H1 (cell line): ENCODE results near the gene EPN3.

ENCODE experiments used
- CBX5 ChIP-seq: fragments of 300-800, 300-1000 bp; sonication (generic); IDR thresholded peaks from 2 replicates; pipeline ENCODE4 v1.7.1; 2016; ENCODE audit warnings: antibody characterized with exemption, low read length, low read depth
- EZH2 ChIP-seq: fragments of 200-600 bp; sonication (generic); IDR thresholded peaks from 2 replicates; pipeline ENCODE4 v1.7.1; 2012; ENCODE audit warnings: low read depth, mild to moderate bottlenecking, moderate library complexity, low read length, inconsistent platforms; ENCODE audit not compliant: severe bottlenecking
- HDAC2 ChIP-seq, 2 experiments: fragments of 300-600 bp in 1 of 2; sonication (generic) in 1 of 2; IDR thresholded peaks; 2 replicates each; pipeline ENCODE4 v1.6.1; 2011 to 2012; ENCODE audit warnings: low read depth in 2 of 2, low read length in 2 of 2, mild to moderate bottlenecking in 2 of 2, moderate library complexity in 2 of 2, borderline replicate concordance in 1 of 2, inconsistent platforms in 1 of 2
- JUN ChIP-seq: IDR thresholded peaks from 2 replicates; pipeline ENCODE4 v1.6.1; 2011; ENCODE audit warnings: low read depth, mild to moderate bottlenecking, improper control_type of control experiment, low read length
- KDM5A ChIP-seq: fragments of 200-600 bp; IDR thresholded peaks from 2 replicates; pipeline ENCODE4 v1.7.1; 2012; ENCODE audit warnings: mild to moderate bottlenecking, low read length, inconsistent platforms, mixed read lengths
- POLR2A ChIP-seq, 2 experiments: IDR thresholded peaks; 1 replicate in 1 of 2; 2 replicates in 1 of 2; pipeline ENCODE4 v1.6.1; 2011; ENCODE audit warnings: low read depth in 2 of 2, low read length in 2 of 2, mild to moderate bottlenecking in 2 of 2; ENCODE audit errors: control extremely low read depth in 1 of 2
- POLR2AphosphoS5 ChIP-seq: IDR thresholded peaks from 2 replicates; pipeline ENCODE4 v1.6.1; 2011; ENCODE audit warnings: low read depth, low read length
- SIN3A ChIP-seq, 2 experiments: IDR thresholded peaks in 1 of 2; conservative IDR thresholded peaks in 1 of 2; 2 replicates each; pipeline ENCODE4 v1.6.1; 2011 to 2012; ENCODE audit warnings: low read length in 2 of 2, improper control_type of control experiment in 1 of 2, low read depth in 1 of 2, mild to moderate bottlenecking in 1 of 2
- SUZ12 ChIP-seq: fragments of 200-600 bp; sonication (generic); IDR thresholded peaks from 2 replicates; pipeline ENCODE4 v1.6.1; 2012; ENCODE audit warnings: mild to moderate bottlenecking, inconsistent platforms, low read length, moderate library complexity, mixed read lengths
- TAF1 ChIP-seq: IDR thresholded peaks from 2 replicates; pipeline ENCODE4 v1.6.1; 2011; ENCODE audit warnings: mild to moderate bottlenecking, low read depth, low read length
- YY1 ChIP-seq: IDR thresholded peaks from 2 replicates; pipeline ENCODE4 v1.6.1; 2011; ENCODE audit warnings: low read depth, mild to moderate bottlenecking, low read length
- TF ChIP-seq, protein P1 (sequence below), 3 experiments: IDR thresholded peaks; 1 replicate in 2 of 3; 2 replicates in 1 of 3; pipeline versions ENCODE4 v1.5.1 to v1.6.1; 2011; ENCODE audit warnings: low read length in 3 of 3, mild to moderate bottlenecking in 3 of 3, inconsistent platforms in 2 of 3, low read depth in 1 of 3, moderate library complexity in 1 of 3; ENCODE audit not compliant: insufficient read depth in 1 of 3; ENCODE audit errors: control extremely low read depth in 1 of 3
- TF ChIP-seq, protein P2 (sequence below): IDR thresholded peaks from 2 replicates; pipeline ENCODE4 v1.6.1; 2011; ENCODE audit warnings: low read length, improper control_type of control experiment
- TF ChIP-seq, protein P3 (sequence below): fragments of 300-600 bp; sonication (generic); IDR thresholded peaks from 2 replicates; pipeline ENCODE4 v1.7.1; 2012; ENCODE audit warnings: low read length, moderate library complexity, mild to moderate bottlenecking, inconsistent platforms; ENCODE audit not compliant: insufficient replicate concordance

- no peak for TF ChIP-seq POLR2A (IDR thresholded peaks at IDR 0.05; ENCODE audit: control extremely low read depth in 1 of 2, low read depth in 2 of 2, low read length in 2 of 2)
- TF ChIP-seq POLR2AphosphoS5 = no peak
- TF ChIP-seq HDAC2 (IDR thresholded peaks at IDR 0.05; ENCODE audit: borderline replicate concordance in 1 of 2, low read depth in 2 of 2, low read length in 2 of 2) = no peak
- no peak for TF ChIP-seq EZH2
- TF ChIP-seq, protein P1, sequence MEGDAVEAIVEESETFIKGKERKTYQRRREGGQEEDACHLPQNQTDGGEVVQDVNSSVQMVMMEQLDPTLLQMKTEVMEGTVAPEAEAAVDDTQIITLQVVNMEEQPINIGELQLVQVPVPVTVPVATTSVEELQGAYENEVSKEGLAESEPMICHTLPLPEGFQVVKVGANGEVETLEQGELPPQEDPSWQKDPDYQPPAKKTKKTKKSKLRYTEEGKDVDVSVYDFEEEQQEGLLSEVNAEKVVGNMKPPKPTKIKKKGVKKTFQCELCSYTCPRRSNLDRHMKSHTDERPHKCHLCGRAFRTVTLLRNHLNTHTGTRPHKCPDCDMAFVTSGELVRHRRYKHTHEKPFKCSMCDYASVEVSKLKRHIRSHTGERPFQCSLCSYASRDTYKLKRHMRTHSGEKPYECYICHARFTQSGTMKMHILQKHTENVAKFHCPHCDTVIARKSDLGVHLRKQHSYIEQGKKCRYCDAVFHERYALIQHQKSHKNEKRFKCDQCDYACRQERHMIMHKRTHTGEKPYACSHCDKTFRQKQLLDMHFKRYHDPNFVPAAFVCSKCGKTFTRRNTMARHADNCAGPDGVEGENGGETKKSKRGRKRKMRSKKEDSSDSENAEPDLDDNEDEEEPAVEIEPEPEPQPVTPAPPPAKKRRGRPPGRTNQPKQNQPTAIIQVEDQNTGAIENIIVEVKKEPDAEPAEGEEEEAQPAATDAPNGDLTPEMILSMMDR (IDR thresholded peaks at IDR 0.05; ENCODE audit: control extremely low read depth in 1 of 3, insufficient read depth in 1 of 3, low read depth in 1 of 3, low read length in 3 of 3) = no peak
- TF ChIP-seq YY1 = no peak
- TF ChIP-seq SIN3A (conservative IDR thresholded peaks at IDR 0.05 in 1 of 2, IDR thresholded peaks at IDR 0.05 in 1 of 2; ENCODE audit: low read depth in 1 of 2, low read length in 2 of 2) = no peak
- TF ChIP-seq, protein P2, sequence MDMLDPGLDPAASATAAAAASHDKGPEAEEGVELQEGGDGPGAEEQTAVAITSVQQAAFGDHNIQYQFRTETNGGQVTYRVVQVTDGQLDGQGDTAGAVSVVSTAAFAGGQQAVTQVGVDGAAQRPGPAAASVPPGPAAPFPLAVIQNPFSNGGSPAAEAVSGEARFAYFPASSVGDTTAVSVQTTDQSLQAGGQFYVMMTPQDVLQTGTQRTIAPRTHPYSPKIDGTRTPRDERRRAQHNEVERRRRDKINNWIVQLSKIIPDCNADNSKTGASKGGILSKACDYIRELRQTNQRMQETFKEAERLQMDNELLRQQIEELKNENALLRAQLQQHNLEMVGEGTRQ = no peak
- no peak for TF ChIP-seq KDM5A
- TF ChIP-seq CBX5 = no peak
- TF ChIP-seq, protein P3, sequence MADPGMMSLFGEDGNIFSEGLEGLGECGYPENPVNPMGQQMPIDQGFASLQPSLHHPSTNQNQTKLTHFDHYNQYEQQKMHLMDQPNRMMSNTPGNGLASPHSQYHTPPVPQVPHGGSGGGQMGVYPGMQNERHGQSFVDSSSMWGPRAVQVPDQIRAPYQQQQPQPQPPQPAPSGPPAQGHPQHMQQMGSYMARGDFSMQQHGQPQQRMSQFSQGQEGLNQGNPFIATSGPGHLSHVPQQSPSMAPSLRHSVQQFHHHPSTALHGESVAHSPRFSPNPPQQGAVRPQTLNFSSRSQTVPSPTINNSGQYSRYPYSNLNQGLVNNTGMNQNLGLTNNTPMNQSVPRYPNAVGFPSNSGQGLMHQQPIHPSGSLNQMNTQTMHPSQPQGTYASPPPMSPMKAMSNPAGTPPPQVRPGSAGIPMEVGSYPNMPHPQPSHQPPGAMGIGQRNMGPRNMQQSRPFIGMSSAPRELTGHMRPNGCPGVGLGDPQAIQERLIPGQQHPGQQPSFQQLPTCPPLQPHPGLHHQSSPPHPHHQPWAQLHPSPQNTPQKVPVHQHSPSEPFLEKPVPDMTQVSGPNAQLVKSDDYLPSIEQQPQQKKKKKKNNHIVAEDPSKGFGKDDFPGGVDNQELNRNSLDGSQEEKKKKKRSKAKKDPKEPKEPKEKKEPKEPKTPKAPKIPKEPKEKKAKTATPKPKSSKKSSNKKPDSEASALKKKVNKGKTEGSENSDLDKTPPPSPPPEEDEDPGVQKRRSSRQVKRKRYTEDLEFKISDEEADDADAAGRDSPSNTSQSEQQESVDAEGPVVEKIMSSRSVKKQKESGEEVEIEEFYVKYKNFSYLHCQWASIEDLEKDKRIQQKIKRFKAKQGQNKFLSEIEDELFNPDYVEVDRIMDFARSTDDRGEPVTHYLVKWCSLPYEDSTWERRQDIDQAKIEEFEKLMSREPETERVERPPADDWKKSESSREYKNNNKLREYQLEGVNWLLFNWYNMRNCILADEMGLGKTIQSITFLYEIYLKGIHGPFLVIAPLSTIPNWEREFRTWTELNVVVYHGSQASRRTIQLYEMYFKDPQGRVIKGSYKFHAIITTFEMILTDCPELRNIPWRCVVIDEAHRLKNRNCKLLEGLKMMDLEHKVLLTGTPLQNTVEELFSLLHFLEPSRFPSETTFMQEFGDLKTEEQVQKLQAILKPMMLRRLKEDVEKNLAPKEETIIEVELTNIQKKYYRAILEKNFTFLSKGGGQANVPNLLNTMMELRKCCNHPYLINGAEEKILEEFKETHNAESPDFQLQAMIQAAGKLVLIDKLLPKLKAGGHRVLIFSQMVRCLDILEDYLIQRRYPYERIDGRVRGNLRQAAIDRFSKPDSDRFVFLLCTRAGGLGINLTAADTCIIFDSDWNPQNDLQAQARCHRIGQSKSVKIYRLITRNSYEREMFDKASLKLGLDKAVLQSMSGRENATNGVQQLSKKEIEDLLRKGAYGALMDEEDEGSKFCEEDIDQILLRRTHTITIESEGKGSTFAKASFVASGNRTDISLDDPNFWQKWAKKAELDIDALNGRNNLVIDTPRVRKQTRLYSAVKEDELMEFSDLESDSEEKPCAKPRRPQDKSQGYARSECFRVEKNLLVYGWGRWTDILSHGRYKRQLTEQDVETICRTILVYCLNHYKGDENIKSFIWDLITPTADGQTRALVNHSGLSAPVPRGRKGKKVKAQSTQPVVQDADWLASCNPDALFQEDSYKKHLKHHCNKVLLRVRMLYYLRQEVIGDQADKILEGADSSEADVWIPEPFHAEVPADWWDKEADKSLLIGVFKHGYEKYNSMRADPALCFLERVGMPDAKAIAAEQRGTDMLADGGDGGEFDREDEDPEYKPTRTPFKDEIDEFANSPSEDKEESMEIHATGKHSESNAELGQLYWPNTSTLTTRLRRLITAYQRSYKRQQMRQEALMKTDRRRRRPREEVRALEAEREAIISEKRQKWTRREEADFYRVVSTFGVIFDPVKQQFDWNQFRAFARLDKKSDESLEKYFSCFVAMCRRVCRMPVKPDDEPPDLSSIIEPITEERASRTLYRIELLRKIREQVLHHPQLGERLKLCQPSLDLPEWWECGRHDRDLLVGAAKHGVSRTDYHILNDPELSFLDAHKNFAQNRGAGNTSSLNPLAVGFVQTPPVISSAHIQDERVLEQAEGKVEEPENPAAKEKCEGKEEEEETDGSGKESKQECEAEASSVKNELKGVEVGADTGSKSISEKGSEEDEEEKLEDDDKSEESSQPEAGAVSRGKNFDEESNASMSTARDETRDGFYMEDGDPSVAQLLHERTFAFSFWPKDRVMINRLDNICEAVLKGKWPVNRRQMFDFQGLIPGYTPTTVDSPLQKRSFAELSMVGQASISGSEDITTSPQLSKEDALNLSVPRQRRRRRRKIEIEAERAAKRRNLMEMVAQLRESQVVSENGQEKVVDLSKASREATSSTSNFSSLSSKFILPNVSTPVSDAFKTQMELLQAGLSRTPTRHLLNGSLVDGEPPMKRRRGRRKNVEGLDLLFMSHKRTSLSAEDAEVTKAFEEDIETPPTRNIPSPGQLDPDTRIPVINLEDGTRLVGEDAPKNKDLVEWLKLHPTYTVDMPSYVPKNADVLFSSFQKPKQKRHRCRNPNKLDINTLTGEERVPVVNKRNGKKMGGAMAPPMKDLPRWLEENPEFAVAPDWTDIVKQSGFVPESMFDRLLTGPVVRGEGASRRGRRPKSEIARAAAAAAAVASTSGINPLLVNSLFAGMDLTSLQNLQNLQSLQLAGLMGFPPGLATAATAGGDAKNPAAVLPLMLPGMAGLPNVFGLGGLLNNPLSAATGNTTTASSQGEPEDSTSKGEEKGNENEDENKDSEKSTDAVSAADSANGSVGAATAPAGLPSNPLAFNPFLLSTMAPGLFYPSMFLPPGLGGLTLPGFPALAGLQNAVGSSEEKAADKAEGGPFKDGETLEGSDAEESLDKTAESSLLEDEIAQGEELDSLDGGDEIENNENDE = no peak
- no peak for TF ChIP-seq TAF1
- no peak for TF ChIP-seq SUZ12
- no peak for TF ChIP-seq JUN
Measured at GRCh38 chr17:50578173-50578572, 45.6 kb downstream of the EPN3 start.
